ENCODE data around the gene MMP15. TPM values are rescaled to one million over a fixed set of nuclear protein-coding genes. Genes with fewer than 3 reads are reported as not detected.

Gene MMP15
- total RNA-seq, 1 experiment from 2014 or later = 27.0 TPM

- H3K4me1 ChIP-seq = peaks cover 13% of the 10 kb centered on the region
- TF ChIP-seq CTCF (IDR thresholded peaks at IDR 0.05; ENCODE audit: insufficient read depth in 1 of 2, low read depth in 1 of 2, low read length in 1 of 2, severe bottlenecking in 1 of 2, unreplicated experiment in 1 of 2) = no peak
- H3K9me3 ChIP-seq = no peaks in the 10 kb centered on the region
- Mint-ChIP-seq H3K4me3 (ENCODE audit: unreplicated experiment) (no peak overlapping the region), H3K4me1 (ENCODE audit: low read depth, unreplicated experiment) (peaks cover 8% of the 10 kb centered on the region), H3K27ac (ENCODE audit: unreplicated experiment) (no peak overlapping the region), H3K9me3 (ENCODE audit: unreplicated experiment) (no peaks in the 10 kb centered on the region), H3K27me3 (ENCODE audit: insufficient read depth, unreplicated experiment) (no peaks in the 10 kb centered on the region), H3K36me3 (ENCODE audit: insufficient read depth, unreplicated experiment) (peaks cover 11% of the 10 kb centered on the region)
- no peak for DNase-seq
- H3K36me3 ChIP-seq (ENCODE audit: control insufficient read depth, insufficient read depth, low read length) = peaks cover 1% of the 10 kb centered on the region; the same call in 1 of the 2 replicates
- CTCF ChIA-PET = interaction anchor here (0.9 kb wide), 1 partner anchor 100 kb away, joined by 3 read pairs; the partner anchor contains the start of gene CFAP20
- no peaks in the 10 kb centered on the region for H3K27me3 ChIP-seq (replicated peaks; ENCODE audit: control insufficient read depth, insufficient read depth, low read length)
- intact Hi-C loops (cut with micrococcal nuclease; ENCODE audit: unreplicated experiment) = loop anchor here (10.0 kb wide), 1 partner anchor 725 kb away; no protein-coding TSS in a partner anchor
- H3K4me3 ChIP-seq (ENCODE audit: low read depth, low read length) = no peak overlapping the region
- POLR2A ChIA-PET = interaction anchor here (0.6 kb wide), 1 partner anchor 331 kb away, joined by 3 read pairs; no protein-coding TSS in a partner anchor
- BruUV-seq (replicated peaks) = no TSS peak
These were observed 3.9 kb downstream of the MMP15 start for GRCh38 chr16:58029410-58029809.

- H3K9me3 ChIP-seq = no peaks in the 10 kb centered on the region
- ChIA-PET POLR2A (no interaction called here), CTCF (interaction anchor here (0.6 kb wide), 1 partner anchor 92 kb away, joined by 3 read pairs; no protein-coding TSS in a partner anchor)
- no peak for DNase-seq
- no peaks in the 10 kb centered on the region for H3K27me3 ChIP-seq (replicated peaks; ENCODE audit: control insufficient read depth, insufficient read depth, low read length)
- Mint-ChIP-seq H3K27me3 (ENCODE audit: insufficient read depth, unreplicated experiment) (no peaks in the 10 kb centered on the region), H3K9me3 (ENCODE audit: unreplicated experiment) (no peaks in the 10 kb centered on the region), H3K36me3 (ENCODE audit: insufficient read depth, unreplicated experiment) (peaks cover 3% of the 10 kb centered on the region), H3K4me1 (ENCODE audit: low read depth, unreplicated experiment) (peaks cover 8% of the 10 kb centered on the region), H3K4me3 (ENCODE audit: unreplicated experiment) (no peak overlapping the region), H3K27ac (ENCODE audit: unreplicated experiment) (no peak overlapping the region)
- peaks cover 1% of the 10 kb centered on the region; the same call in 1 of the 2 replicates for H3K36me3 ChIP-seq (ENCODE audit: control insufficient read depth, insufficient read depth, low read length)
- H3K4me3 ChIP-seq (ENCODE audit: low read depth, low read length) = no peak overlapping the region
- intact Hi-C loops (cut with micrococcal nuclease; ENCODE audit: unreplicated experiment) = no loop called here
- TF ChIP-seq CTCF (IDR thresholded peaks at IDR 0.05; ENCODE audit: insufficient read depth in 1 of 2, low read depth in 1 of 2, low read length in 1 of 2, severe bottlenecking in 1 of 2, unreplicated experiment in 1 of 2) = no peak
- H3K4me1 ChIP-seq = peaks cover 12% of the 10 kb centered on the region
- BruUV-seq (replicated peaks) = no TSS peak
These were observed 4.7 kb downstream of the MMP15 start for GRCh38 chr16:58030136-58030840.

DNA sequence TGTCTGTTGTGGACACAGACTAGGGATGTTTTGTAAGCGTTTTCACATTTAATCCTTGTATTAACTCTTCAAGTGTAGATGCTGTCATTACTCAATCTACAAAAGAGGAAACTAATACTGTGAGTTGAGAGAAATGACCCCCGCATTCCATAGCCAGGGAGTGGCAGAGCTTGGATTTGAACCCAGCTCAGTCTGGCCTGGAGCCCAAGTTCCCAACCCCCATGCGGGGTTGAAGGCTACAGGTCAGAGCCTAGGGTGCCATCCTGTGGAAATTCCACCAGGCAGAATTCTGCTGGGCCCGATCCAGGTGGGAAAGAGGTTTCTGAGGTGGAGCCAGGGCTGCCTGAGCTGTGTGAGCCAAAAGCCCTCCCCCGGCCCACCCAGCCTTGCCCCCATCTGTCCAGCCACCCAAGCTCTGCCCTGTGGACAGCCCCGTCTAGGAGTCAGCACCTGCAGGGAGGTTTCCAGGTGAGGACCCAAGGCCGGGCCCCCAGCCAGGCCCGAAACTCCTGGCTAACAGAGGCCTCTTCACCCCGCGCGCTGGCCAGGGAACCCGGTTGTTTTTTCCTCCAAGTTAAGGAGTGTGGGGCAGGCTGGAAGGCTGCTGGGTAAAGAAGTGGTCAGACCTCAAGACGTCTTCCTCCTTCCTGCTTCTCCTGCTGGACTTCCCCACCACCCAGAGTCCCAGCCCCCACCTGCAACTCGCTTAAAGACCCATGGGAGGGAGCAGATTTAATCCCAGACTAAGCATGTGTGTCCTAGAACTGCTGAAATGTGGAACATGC, 5.7 kb downstream of the MMP15 start:
- H3K4me1 Mint-ChIP-seq (ENCODE audit: low read depth, unreplicated experiment) = peaks cover 8% of the 10 kb centered on the region
- intact Hi-C loops (cut with micrococcal nuclease; ENCODE audit: unreplicated experiment) = no loop called here
- no peak for DNase-seq
- no peak overlapping the region for H3K27ac Mint-ChIP-seq (ENCODE audit: unreplicated experiment)
- H3K4me3 Mint-ChIP-seq (ENCODE audit: unreplicated experiment) = no peak overlapping the region
- ChIA-PET CTCF (interaction anchor here (0.6 kb wide), 1 partner anchor 91 kb away, joined by 3 read pairs; no protein-coding TSS in a partner anchor), POLR2A (no interaction called here)
- H3K36me3 Mint-ChIP-seq (ENCODE audit: insufficient read depth, unreplicated experiment) = no peaks in the 10 kb centered on the region
- Histone ChIP-seq H3K27me3 (replicated peaks; ENCODE audit: control insufficient read depth, insufficient read depth, low read length) (no peaks in the 10 kb centered on the region), H3K36me3 (ENCODE audit: control insufficient read depth, insufficient read depth, low read length) (peaks cover 1% of the 10 kb centered on the region; the same call in 1 of the 2 replicates), H3K4me3 (ENCODE audit: low read depth, low read length) (no peak overlapping the region), H3K9me3 (no peaks in the 10 kb centered on the region), H3K4me1 (peaks cover 12% of the 10 kb centered on the region)
- no peak for TF ChIP-seq CTCF (IDR thresholded peaks at IDR 0.05; ENCODE audit: insufficient read depth in 1 of 2, low read depth in 1 of 2, low read length in 1 of 2, severe bottlenecking in 1 of 2, unreplicated experiment in 1 of 2)
- BruUV-seq (replicated peaks) = no TSS peak
- H3K9me3 Mint-ChIP-seq (ENCODE audit: unreplicated experiment) = no peaks in the 10 kb centered on the region
- no peaks in the 10 kb centered on the region for H3K27me3 Mint-ChIP-seq (ENCODE audit: insufficient read depth, unreplicated experiment)

Data from Caco-2 (cell line).